HEK293T (cell line): Measurements from ENCODE around the gene IMPDH1.

ENCODE experiments used
- CTCF ChIA-PET: fragments of 350-600 bp; formaldehyde crosslinking; extraction: SDS; loops from one replicate; lab custom pipeline; 2021; ENCODE audit warnings: antibody characterized with exemption, inconsistent platforms; lab: Yijun Ruan, JAX
- POLR2A ChIA-PET: fragments of 350-600 bp; formaldehyde crosslinking; extraction: SDS; loops from one replicate; lab custom pipeline; 2020; ENCODE audit warnings: antibody characterized with exemption, inconsistent platforms; lab: Yijun Ruan, JAX
- DNase-seq: peaks from one replicate; pipeline ENCODE4 v3.0.0; 2012; ENCODE audit warnings: mixed read lengths; ENCODE audit errors: extremely low spot score
- ARNT ChIP-seq: fragments of 450-650 bp; IDR thresholded peaks from 2 replicates; pipeline ENCODE4 v1.6.1; 2017; ENCODE audit warnings: mild to moderate bottlenecking
- BHLHE40 ChIP-seq: fragments of 450-650 bp; IDR thresholded peaks from 2 replicates; pipeline ENCODE4 v1.6.1; 2016; ENCODE audit warnings: mild to moderate bottlenecking, moderate library complexity, borderline replicate concordance
- CTBP1 ChIP-seq: fragments of 450-650 bp; IDR thresholded peaks from 2 replicates; pipeline ENCODE4 v1.6.1; 2016; ENCODE audit warnings: borderline replicate concordance
- ELF4 ChIP-seq: fragments of 450-650 bp; IDR thresholded peaks from 2 replicates; pipeline ENCODE4 v1.6.1; 2017; ENCODE audit warnings: antibody characterized with exemption
- FOXA1 ChIP-seq: fragments of 450-650 bp; IDR thresholded peaks from 2 replicates; pipeline ENCODE4 v1.6.1; 2016; ENCODE audit warnings: mild to moderate bottlenecking
- FOXK2 ChIP-seq: fragments of 450-650 bp; IDR thresholded peaks from 2 replicates; pipeline ENCODE4 v1.6.1; 2016; ENCODE audit warnings: mild to moderate bottlenecking
- FOXM1 ChIP-seq: fragments of 450-650 bp; IDR thresholded peaks from 2 replicates; pipeline ENCODE4 v1.6.1; 2017; ENCODE audit warnings: mild to moderate bottlenecking, borderline replicate concordance
- HDGF ChIP-seq: fragments of 450-650 bp; IDR thresholded peaks from 2 replicates; pipeline ENCODE4 v1.6.1; 2017; ENCODE audit warnings: antibody characterized with exemption, borderline replicate concordance
- L3MBTL2 ChIP-seq: fragments of 450-650 bp; conservative IDR thresholded peaks from 2 replicates; pipeline ENCODE4 v1.6.1; 2016; ENCODE audit warnings: mild to moderate bottlenecking
- LEF1 ChIP-seq: fragments of 450-650 bp; IDR thresholded peaks from 2 replicates; pipeline ENCODE4 v1.6.1; 2017; ENCODE audit warnings: mild to moderate bottlenecking, borderline replicate concordance
- NFRKB ChIP-seq: fragments of 450-650 bp; IDR thresholded peaks from 2 replicates; pipeline ENCODE4 v1.6.1; 2016; ENCODE audit warnings: mild to moderate bottlenecking, moderate library complexity
- PKNOX1 ChIP-seq: fragments of 450-650 bp; IDR thresholded peaks from 2 replicates; pipeline ENCODE4 v1.6.1; 2016
- SP1 ChIP-seq: fragments of 450-650 bp; IDR thresholded peaks from 2 replicates; pipeline ENCODE4 v1.6.1; 2017
- SUZ12 ChIP-seq: fragments of 450-650 bp; IDR thresholded peaks from 2 replicates; pipeline ENCODE4 v1.6.1; 2016; ENCODE audit warnings: mild to moderate bottlenecking
- TARDBP ChIP-seq: fragments of 450-650 bp; IDR thresholded peaks from 2 replicates; pipeline ENCODE4 v1.6.1; 2016
- ZNF384 ChIP-seq: fragments of 450-650 bp; IDR thresholded peaks from 2 replicates; pipeline ENCODE4 v1.6.1; 2016

Gene IMPDH1

GRCh38 chr7:128357217-128357613 lies 52.6 kb downstream of the IMPDH1 start:
- no peak for TF ChIP-seq FOXK2
- no peak for TF ChIP-seq ZNF384
- TF ChIP-seq NFRKB = no peak
- no peak for TF ChIP-seq L3MBTL2
- no peak for TF ChIP-seq SUZ12
- no peak for TF ChIP-seq CTBP1
- no peak for TF ChIP-seq ARNT
- TF ChIP-seq BHLHE40 = no peak
- no peak for TF ChIP-seq LEF1
- TF ChIP-seq FOXM1 = no peak
- TF ChIP-seq SP1 = no peak
- TF ChIP-seq PKNOX1 = no peak
- no peak for DNase-seq
- CTCF ChIA-PET = interaction anchor here (0.8 to 1.3 kb wide), 4 partner anchors 10 to 70 kb away, joined by 3 to 10 read pairs (median 4); no protein-coding TSS in a partner anchor
- POLR2A ChIA-PET = interaction anchor here (0.6 to 1.6 kb wide), 3 partner anchors 13 to 119 kb away, joined by 3 to 4 read pairs (median 3); partner anchors contain the start of genes METTL2B and RBM28

- no peak for DNase-seq
- no peak for TF ChIP-seq ARNT
- TF ChIP-seq SP1 = no peak
- no peak for TF ChIP-seq ZNF384
- TF ChIP-seq HDGF = no peak
- TF ChIP-seq FOXK2 = no peak
- no peak for TF ChIP-seq TARDBP
- TF ChIP-seq BHLHE40 = no peak
- TF ChIP-seq SUZ12 = no peak
- no peak for TF ChIP-seq FOXA1
- no peak for TF ChIP-seq LEF1
- POLR2A ChIA-PET = interaction anchor here (1.4 to 1.6 kb wide), 2 partner anchors 13 to 120 kb away, joined by 3 to 4 read pairs; partner anchors contain the start of genes METTL2B and RBM28
- CTCF ChIA-PET = interaction anchor here (1.0 kb wide), 1 partner anchor 9 kb away, joined by 6 read pairs; no protein-coding TSS in a partner anchor
Measured at GRCh38 chr7:128356546-128357216, 53.1 kb downstream of the IMPDH1 start.

- ChIA-PET CTCF (interaction anchor here (1.0 kb wide), 1 partner anchor 34 kb away, joined by 3 read pairs; no protein-coding TSS in a partner anchor), POLR2A (no interaction called here)
- no peak for DNase-seq
- TF ChIP-seq HDGF (no peak), NFRKB (no peak), ARNT (no peak), PKNOX1 (no peak), BHLHE40 (no peak), ZNF384 (no peak), SUZ12 (no peak), TARDBP (no peak), SP1 (no peak), ELF4 (no peak), FOXK2 (no peak), LEF1 (no peak)
Measured at GRCh38 chr7:128353610-128354009, 56.2 kb downstream of the IMPDH1 start.

- DNase-seq = no peak
- CTCF ChIA-PET = interaction anchor here (0.7 to 1.0 kb wide), 2 partner anchors 28 to 35 kb away, joined by 3 to 5 read pairs; no protein-coding TSS in a partner anchor
- POLR2A ChIA-PET = no interaction called here
- TF ChIP-seq LEF1 (no peak), NFRKB (no peak), SUZ12 (no peak), ZNF384 (no peak), HDGF (no peak), ELF4 (no peak), BHLHE40 (no peak), FOXA1 (no peak), L3MBTL2 (no peak), CTBP1 (no peak), FOXK2 (no peak), FOXM1 (no peak), PKNOX1 (no peak), SP1 (no peak), TARDBP (no peak), ARNT (no peak)
Measured at GRCh38 chr7:128353189-128353588, 56.6 kb downstream of the IMPDH1 start.

- no peak for DNase-seq
- CTCF ChIA-PET = interaction anchor here (0.7 to 1.0 kb wide), 2 partner anchors 28 to 35 kb away, joined by 3 to 5 read pairs; no protein-coding TSS in a partner anchor
- POLR2A ChIA-PET = no interaction called here
- TF ChIP-seq CTBP1 (no peak), PKNOX1 (no peak), SUZ12 (no peak)
Measured at GRCh38 chr7:128352636-128353035, 57.1 kb downstream of the IMPDH1 start.
